ENCODE data around the gene IL21R.
"Not testable (repeated sequence)": the region's sequence is repeated elsewhere in the genome, so short reads cannot be mapped to it uniquely, and the experiment has no call there.

Gene IL21R

DNA sequence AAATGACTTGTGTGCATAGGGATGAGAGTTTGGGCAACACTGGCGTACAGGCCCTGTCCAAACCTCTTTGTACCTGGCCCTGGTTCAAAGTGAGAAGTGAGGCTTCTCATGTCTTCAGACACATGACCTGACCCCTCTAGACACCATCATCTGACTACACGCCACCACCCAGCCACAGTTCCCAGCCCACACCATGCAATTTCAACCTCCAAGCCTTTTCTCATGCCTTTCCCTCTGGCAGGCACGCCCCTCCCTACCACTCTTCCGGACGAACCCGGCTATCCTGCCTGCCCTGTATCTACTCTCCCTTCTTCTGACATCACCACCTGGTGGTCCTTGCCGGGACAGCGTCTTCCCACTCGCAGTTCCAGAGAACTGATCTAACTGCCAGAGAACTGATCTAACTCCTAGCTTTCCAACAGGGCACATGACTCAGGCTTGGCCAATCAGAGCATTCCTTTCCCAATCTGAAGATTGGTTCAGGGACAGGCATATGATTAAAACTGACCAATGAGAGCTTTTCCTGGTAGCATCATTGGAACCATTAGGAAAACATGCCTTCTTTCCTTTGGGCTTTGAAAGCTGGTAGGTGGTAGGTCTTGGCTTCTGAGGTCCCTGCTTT lies 27.1 kb upstream of the IL21R start:
- DNase-seq (ENCODE audit: low spot score), result peak; percentile 76

GRCh38 chr16:27377666-27378485 lies 24.1 kb upstream of the IL21R start:
- no peak for DNase-seq (ENCODE audit: low spot score)

- no peak for DNase-seq (ENCODE audit: low spot score)
Observed at GRCh38 chr16:27378871-27379481, 23.0 kb upstream of the IL21R start.

DNA sequence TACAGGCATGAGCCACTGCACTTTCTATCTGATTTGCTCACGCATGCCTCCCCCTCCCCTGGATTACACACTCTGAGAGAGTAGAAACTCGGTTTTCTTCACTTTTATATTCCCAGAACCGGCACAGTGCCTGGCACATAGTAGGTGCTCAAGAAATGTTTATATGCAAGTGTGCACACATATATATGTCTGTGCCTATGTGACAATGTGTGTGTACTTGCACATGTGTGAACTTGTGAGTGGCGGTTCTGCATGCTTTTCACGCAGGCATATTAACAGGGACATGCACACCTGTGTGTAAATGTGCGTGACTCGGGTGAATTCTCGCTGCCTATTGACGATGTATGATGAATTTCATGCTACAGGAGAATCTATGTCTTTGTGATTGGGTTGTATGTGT lies 22.1 kb upstream of the IL21R start:
- DNase-seq (ENCODE audit: low spot score), result no peak

GRCh38 chr16:27381236-27381635 lies 20.7 kb upstream of the IL21R start:
- DNase-seq (ENCODE audit: low spot score), result no peak

- no peak for DNase-seq (ENCODE audit: low spot score)
Observed at GRCh38 chr16:27381974-27382855, 19.8 kb upstream of the IL21R start.

DNA sequence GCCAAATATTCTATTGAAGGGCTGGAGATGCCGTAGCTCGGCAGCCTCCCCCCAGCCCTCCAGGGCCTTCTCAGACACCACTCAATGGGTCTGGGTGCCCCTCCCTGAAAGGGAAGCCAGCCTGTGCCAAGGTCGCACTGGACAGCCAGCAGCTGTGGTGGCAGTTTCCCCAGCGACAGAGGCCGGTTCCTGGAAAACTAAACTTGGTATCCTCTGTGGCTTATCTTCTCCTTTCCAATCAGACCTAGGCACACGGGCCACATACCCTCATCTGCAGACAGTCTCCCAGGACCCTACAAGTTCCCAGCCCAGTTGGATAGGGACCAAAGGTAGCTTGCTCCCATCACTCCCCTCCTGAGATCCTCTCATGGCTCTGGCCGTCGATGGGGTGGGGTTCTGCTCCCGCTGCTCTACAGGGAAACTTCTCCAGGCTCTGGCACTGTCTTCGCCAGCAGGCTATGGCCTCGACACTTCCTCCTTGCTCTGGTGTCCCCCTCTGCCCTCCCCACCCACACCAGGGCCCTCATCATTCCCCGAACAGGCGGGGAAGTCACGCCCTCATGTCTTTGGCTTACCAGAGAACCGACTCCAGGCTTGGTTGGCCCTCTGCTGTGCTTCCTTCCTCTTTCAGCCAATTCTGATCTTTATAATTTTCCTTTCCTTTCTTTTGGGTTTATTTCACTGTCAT lies 18.3 kb upstream of the IL21R start:
- DNase-seq (ENCODE audit: low spot score), result no peak

GRCh38 chr16:27384425-27384824 lies 17.5 kb upstream of the IL21R start:
- no peak for DNase-seq (ENCODE audit: low spot score)

- DNase-seq (ENCODE audit: low spot score), result no peak
Observed at GRCh38 chr16:27385398-27385797, 16.6 kb upstream of the IL21R start.

DNA sequence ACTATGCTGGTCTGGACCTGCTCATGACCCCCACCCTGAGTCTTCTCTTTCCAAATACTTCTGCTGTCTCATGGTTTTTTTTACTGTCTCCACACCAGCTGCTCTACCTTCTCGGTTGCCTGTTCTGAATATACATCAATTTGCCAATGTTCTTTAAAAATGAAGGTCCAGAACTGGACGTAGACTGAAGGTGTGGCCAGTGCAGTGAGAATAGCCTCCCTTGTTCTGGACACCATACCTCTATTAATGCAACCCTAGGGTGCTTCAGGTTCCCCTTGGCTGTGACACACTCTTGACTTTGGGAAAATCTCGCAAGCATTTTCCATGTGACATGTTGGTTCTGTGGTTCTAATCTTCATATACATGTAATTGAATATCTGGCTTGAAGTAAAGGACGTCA lies 15.3 kb upstream of the IL21R start:
- no peak for DNase-seq (ENCODE audit: low spot score)

GRCh38 chr16:27387724-27388123 lies 14.2 kb upstream of the IL21R start:
- no peak for DNase-seq (ENCODE audit: low spot score)

- DNase-seq (ENCODE audit: low spot score), result no peak
Observed at GRCh38 chr16:27389272-27389961, 12.6 kb upstream of the IL21R start.

DNA sequence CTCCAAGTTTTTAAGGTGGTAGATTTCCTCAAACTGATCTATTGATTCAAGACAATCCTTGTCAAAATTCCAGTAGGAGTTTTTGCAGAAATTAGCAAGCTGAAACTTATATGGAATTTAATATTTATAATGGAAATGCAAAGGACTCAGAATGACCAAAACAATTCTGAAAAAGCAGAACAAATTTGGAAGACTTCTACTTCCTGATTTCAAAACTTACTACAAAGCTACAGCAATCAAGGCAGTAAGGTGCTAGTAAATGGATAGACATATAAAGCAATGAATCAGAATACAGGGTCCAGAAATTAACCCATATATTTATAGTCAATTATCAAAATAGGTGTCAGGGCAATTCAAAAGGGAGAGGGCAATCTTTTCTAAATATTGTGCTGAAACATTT lies 11.8 kb upstream of the IL21R start:
- DNase-seq (ENCODE audit: low spot score), result no peak

DNA sequence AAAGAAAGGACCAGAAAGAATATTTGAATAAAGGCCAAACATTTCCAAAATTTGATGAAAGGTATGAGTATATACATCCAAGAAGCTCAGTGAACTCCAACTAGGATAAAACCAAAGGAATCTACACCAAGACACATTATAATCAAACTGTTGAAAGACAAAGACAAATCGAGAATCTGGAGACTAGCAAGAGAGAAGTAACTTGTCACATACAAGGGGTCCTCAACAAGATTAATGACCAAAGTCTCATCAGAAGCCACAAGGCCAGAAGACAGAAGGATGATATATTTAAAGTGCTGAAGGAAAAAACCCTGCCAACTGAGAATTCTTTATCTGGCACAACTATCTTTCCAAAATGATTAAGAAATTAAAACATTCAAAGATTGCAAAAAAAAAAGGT lies 9.3 kb upstream of the IL21R start:
- no peak for DNase-seq (ENCODE audit: low spot score)

GRCh38 chr16:27394516-27394915 lies 7.5 kb upstream of the IL21R start:
- no peak for DNase-seq (ENCODE audit: low spot score)

DNA sequence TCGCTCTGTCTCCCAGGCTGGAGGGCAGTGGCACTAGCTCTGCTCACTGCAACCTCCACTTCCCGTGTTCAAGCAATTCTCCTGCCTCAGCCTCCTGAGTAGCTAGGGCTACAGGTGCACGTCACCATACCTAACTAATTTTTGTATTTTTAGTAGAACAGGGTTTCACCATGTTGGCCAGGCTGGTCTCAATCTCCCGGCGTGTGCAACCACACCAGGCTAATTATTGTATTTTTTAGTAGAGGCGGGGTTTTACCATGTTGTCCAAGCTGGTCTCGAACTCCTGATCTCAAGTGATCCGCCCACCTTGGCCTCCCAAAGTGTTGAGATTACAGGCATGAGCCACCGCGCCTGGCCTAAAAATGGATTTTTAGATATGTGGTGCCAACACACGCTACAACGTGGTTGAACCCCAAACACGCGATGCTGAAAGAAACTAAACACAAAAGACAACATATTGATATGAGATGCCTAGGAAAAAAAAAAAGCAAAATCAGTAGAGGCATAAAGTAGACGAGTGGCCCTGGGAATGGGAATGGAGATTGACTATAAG lies 3.6 kb upstream of the IL21R start:
- DNase-seq (ENCODE audit: low spot score), result not testable (repeated sequence)

- DNase-seq (ENCODE audit: low spot score), result no peak
Observed at GRCh38 chr16:27398894-27399853, 2.8 kb upstream of the IL21R start.

- DNase-seq (ENCODE audit: low spot score), result no peak
Observed at GRCh38 chr16:27399969-27400368, 2.0 kb upstream of the IL21R start.

DNA sequence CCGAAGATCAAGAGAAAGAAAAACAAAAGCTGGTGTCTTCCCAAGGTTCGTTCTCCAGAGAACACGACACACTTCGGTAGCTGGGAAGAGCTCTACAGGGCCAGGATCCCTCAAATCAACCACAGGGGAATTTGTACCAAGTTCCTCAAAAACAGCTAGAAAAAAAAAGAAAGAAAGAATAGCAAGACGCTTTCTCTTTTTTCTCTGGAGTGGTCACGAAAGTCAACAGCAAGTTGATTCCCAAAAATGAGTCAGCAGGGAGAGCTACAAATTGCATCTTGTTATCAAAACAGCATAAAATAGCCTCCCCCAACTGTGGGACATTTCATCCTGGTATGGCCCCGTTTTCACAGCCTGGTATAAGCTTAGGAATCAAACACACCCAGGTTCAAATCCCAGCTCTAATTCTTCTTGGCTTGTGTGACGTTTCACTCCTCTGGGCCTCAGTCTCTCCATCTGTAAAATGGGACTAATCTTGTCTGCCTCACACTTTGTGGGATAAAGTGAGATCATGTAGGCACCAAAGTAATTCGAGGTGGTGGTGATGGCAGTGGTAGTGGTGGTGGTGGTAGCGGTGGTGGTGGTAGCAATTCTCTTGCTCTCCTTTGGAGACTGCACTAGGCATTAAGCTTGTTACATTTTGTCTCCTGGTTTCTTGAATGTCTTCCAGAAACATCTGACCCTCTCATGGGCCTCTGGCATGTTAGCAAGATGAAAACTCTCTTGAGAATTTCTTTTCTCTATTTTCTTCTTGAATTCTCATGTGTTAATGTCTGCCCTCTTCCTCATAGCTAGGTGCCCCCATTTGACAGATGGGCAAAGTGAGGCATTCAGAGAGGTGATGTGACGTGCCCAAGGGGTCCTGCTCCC lies 988 bp upstream of the IL21R start:
- DNase-seq (ENCODE audit: low spot score), result no peak

All from kidney capillary endothelial cell (primary cell).